Measurements from ENCODE around the gene PRR7. TPM values are rescaled to one million over a fixed set of nuclear protein-coding genes. Genes with fewer than 3 reads are reported as not detected.

Gene PRR7
- total RNA-seq, 1 donor from 2014 or later = 5.8 TPM

GRCh38 chr5:177448244-177448950 is 1.8 kb downstream of the PRR7 start:
- no peak overlapping the region for H3K4me3 ChIP-seq (ENCODE audit: low read depth, low read length)
- TF ChIP-seq CTCF (IDR thresholded peaks at IDR 0.05; ENCODE audit: insufficient read depth, low read length, poor library complexity, severe bottlenecking) = no peak
- no peak for DNase-seq (ENCODE audit: low read depth)
- H3K36me3 ChIP-seq (ENCODE audit: control insufficient read depth, insufficient read depth, low read length) = no peaks in the 10 kb centered on the region
- no peaks in the 10 kb centered on the region for H3K27me3 ChIP-seq (ENCODE audit: control insufficient read depth, insufficient read depth, low read length)

- Histone ChIP-seq H3K4me3 (ENCODE audit: low read depth, low read length) (no peak overlapping the region), H3K36me3 (ENCODE audit: control insufficient read depth, insufficient read depth, low read length) (no peaks in the 10 kb centered on the region), H3K27me3 (ENCODE audit: control insufficient read depth, insufficient read depth, low read length) (no peaks in the 10 kb centered on the region)
- TF ChIP-seq CTCF (IDR thresholded peaks at IDR 0.05; ENCODE audit: insufficient read depth, low read length, poor library complexity, severe bottlenecking) = no peak
- no peak for DNase-seq (ENCODE audit: low read depth)
These were observed 2.8 kb downstream of the PRR7 start for GRCh38 chr5:177449140-177450061.

GRCh38 chr5:177450667-177451424 is 4.2 kb downstream of the PRR7 start:
- TF ChIP-seq CTCF (IDR thresholded peaks at IDR 0.05; ENCODE audit: insufficient read depth, low read length, poor library complexity, severe bottlenecking) = no peak
- no peak for DNase-seq (ENCODE audit: low read depth)
- no peaks in the 10 kb centered on the region for H3K27me3 ChIP-seq (ENCODE audit: control insufficient read depth, insufficient read depth, low read length)
- no peaks in the 10 kb centered on the region for H3K36me3 ChIP-seq (ENCODE audit: control insufficient read depth, insufficient read depth, low read length)
- H3K4me3 ChIP-seq (ENCODE audit: low read depth, low read length) = no peak overlapping the region

- Histone ChIP-seq H3K36me3 (ENCODE audit: control insufficient read depth, insufficient read depth, low read length) (no peaks in the 10 kb centered on the region), H3K4me3 (ENCODE audit: low read depth, low read length) (no peak overlapping the region), H3K27me3 (ENCODE audit: control insufficient read depth, insufficient read depth, low read length) (no peaks in the 10 kb centered on the region)
- TF ChIP-seq CTCF (IDR thresholded peaks at IDR 0.05; ENCODE audit: insufficient read depth, low read length, poor library complexity, severe bottlenecking) = no peak
- no peak for DNase-seq (ENCODE audit: low read depth)
These were observed 6.3 kb downstream of the PRR7 start for GRCh38 chr5:177452688-177453638.

GRCh38 chr5:177453852-177454396 is 7.3 kb downstream of the PRR7 start:
- no peak for DNase-seq (ENCODE audit: low read depth)
- H3K4me3 ChIP-seq (ENCODE audit: low read depth, low read length) = peak overlapping the region; percentile 25
- TF ChIP-seq CTCF (IDR thresholded peaks at IDR 0.05; ENCODE audit: insufficient read depth, low read length, poor library complexity, severe bottlenecking) = no peak
- no peaks in the 10 kb centered on the region for H3K36me3 ChIP-seq (ENCODE audit: control insufficient read depth, insufficient read depth, low read length)
- no peaks in the 10 kb centered on the region for H3K27me3 ChIP-seq (ENCODE audit: control insufficient read depth, insufficient read depth, low read length)
